Ectodermal cell (in vitro differentiated cells): ENCODE measurements around the gene MBTPS1.
"Not testable (repeated sequence)": the region's sequence is repeated elsewhere in the genome, so short reads cannot be mapped to it uniquely, and the experiment has no call there.

Source experiments
- H3K27ac ChIP-seq: 2 replicates; pipeline ENCODE4 v1.7.0; 2013; ENCODE audit warnings: mild to moderate bottlenecking, low read depth, low read length; ENCODE audit not compliant: insufficient read depth, poor library complexity, severe bottlenecking
- H3K27me3 ChIP-seq: 2 replicates; pipeline ENCODE4 v1.7.0; 2013; ENCODE audit warnings: mild to moderate bottlenecking, low read length; ENCODE audit not compliant: insufficient read depth, control insufficient read depth, poor library complexity, severe bottlenecking
- H3K36me3 ChIP-seq: one replicate; pipeline ENCODE4 v1.7.0; 2013; ENCODE audit warnings: low read length; ENCODE audit not compliant: control insufficient read depth, insufficient read depth
- H3K4me1 ChIP-seq: one replicate; pipeline ENCODE4 v1.7.0; 2013; ENCODE audit warnings: low read length; ENCODE audit not compliant: control insufficient read depth, insufficient read depth
- H3K4me3 ChIP-seq: 2 replicates; pipeline ENCODE4 v1.7.0; 2013; ENCODE audit warnings: low read depth, low read length, control low read depth; ENCODE audit not compliant: insufficient read depth
- H3K9me3 ChIP-seq: 2 replicates; pipeline ENCODE4 v1.7.0; 2013; ENCODE audit warnings: mild to moderate bottlenecking, low read length, moderate library complexity; ENCODE audit not compliant: control insufficient read depth
- WGBS, 2 experiments: methylation state at CpG; one replicate each; pipeline ENCODE4 v1.1.7; 2013; ENCODE audit warnings: missing lambda C conversion rate in 2 of 2; 5-methylcytosine and 5-hydroxymethylcytosine counted together

Gene MBTPS1

DNA sequence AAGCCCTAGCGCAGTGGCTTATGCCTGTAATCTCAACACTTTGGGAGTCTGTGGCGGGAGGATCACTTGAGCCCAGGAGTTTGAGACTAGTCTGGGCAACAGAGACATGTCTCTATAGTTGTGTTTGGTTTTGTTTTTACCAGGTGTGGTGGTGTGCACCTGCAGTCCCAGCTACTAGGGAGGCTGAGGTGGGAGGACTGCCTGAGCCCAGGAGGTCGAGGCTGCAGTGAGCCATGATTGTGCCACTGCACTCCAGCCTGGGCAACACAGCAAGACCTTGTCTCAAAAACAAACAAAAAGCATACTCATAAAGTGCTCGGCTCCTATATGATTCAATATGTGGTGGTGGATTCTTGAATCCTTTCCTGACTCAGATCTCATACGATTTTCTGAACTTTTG lies 1.6 kb upstream of the MBTPS1 start:
- peaks cover 10% of the 10 kb centered on the region for H3K36me3 ChIP-seq
- H3K4me1 ChIP-seq, H3K27me3 ChIP-seq, H3K27ac ChIP-seq, H3K9me3 ChIP-seq, H3K4me3 ChIP-seq: not testable (repeated sequence)
- 93 to 95% methylated on average over 5 of the region's 5 CpGs for WGBS, 2 experiments

DNA sequence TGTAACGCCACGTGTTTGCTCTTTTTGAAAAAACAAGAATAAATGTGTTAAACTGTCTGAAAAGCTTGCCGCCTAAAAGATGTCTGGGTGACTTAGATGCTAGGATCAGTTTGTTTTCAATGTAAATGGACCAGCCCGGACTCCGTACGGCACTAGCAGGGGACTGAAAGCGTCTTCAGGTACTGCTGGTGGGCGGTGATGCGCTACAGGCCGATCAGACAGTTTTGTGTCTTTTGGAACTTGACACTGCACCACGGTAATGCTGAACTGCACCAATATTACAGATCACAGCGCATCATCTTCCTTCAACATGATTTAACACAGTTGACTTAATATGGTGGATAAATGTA lies 727 bp upstream of the MBTPS1 start:
- H3K36me3 ChIP-seq, result peaks cover 3% of the 10 kb centered on the region
- WGBS, 2 experiments, result 8 to 14% methylated on average over 11 to 12 of the region's 12 CpGs
- no peak overlapping the region for H3K27ac ChIP-seq

DNA sequence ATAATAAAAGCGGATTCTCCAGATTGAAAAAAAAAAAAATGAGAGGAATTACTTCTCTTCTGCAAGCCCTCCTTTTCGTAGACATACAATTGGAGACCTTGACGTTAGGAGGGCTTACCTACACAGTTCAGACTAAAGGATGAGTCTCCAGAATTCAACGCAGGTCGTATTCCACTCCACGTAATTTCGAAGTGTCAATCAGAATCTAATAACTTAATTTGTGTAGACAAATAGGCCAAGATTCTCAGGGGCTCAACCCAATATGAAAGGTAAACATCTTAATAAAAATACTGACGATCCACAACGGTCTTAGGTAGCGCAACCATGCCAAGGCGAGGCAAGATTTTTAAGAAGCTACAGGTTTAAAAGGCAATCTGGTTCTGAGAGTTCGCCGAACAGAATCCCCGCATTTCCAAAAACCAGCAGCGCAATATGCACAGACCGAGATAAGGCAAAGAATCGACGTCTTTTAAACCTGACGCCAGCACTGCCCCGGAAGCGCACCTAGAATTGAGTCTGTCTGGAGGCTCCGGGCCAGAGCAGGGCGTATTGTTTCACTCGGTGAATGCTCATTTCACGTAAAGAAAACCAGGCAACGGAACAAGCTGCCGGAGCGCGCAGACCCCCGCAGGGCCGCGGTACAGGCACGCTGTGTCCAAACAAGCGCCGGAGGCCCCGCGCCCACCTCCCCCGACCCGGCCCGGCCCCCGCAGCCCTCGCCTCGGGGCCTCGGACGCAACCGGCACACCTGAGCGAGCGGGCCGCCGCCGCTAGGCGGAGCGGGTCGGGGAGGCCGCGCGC lies 623 bp downstream of the MBTPS1 start:
- WGBS, 2 experiments, result 2% methylated on average over 57 of the region's 57 CpGs
- peak overlapping the region; percentile 58 for H3K4me3 ChIP-seq
- no peaks in the 10 kb centered on the region for H3K4me1 ChIP-seq
- no peaks in the 10 kb centered on the region for H3K9me3 ChIP-seq
- peak overlapping the region; percentile 86 for H3K27ac ChIP-seq
- no peaks in the 10 kb centered on the region for H3K36me3 ChIP-seq
- no peaks in the 10 kb centered on the region for H3K27me3 ChIP-seq

More for the DNA sequence above, 727 bp upstream of the MBTPS1 start:
- H3K9me3 ChIP-seq, result no peaks in the 10 kb centered on the region
- H3K4me1 ChIP-seq, result no peaks in the 10 kb centered on the region
- peak overlapping the region; percentile 58 for H3K4me3 ChIP-seq
- no peaks in the 10 kb centered on the region for H3K27me3 ChIP-seq

DNA sequence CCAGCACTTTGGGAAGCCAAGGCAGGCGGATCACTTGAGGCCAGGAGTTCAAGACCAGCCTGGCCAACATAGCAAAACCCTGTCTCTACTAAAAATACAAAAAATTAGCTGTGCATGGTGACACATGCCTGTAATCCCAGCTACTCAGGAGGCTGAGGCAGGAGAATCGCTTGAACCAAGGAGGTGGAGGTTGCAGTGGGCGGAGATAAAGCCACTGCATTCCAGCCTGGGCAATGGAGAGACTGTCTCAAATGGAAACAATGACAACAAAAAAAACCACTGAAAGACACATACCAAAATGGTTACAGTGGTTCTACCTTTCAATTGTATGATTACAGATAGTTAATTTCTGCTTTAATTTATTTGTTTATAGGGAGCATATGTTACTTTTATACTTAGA lies 4.8 kb downstream of the MBTPS1 start:
- not testable (repeated sequence) for H3K27ac ChIP-seq, H3K9me3 ChIP-seq, H3K36me3 ChIP-seq, H3K4me3 ChIP-seq, H3K4me1 ChIP-seq, H3K27me3 ChIP-seq
- 80 to 89% methylated on average over 3 of the region's 3 CpGs for WGBS, 2 experiments

DNA sequence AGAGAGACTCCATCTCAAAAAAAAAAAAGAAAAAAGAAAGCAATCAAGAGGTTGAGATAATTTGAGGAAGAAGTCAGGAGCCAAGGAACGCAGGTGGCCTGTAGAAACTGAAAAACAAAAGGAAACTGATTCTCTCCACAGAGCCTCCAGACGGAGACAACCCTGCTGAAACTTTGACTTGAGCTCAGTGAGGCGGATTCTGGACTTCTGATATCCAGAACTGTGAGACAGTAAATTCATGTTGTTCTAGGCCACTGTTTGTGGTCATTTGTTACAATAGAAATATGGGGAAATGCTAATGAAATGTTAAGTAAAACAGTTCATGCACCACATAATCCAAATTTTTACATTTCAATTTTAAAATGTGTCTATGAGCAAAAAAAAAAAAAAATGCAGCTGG lies 5.2 kb downstream of the MBTPS1 start:
- Histone ChIP-seq H3K27ac (no peak overlapping the region), H3K4me1 (no peaks in the 10 kb centered on the region), H3K9me3 (no peaks in the 10 kb centered on the region), H3K27me3 (no peaks in the 10 kb centered on the region), H3K36me3 (no peaks in the 10 kb centered on the region), H3K4me3 (no peak overlapping the region)
- WGBS, 2 experiments, result 90 to 92% methylated on average over 3 of the region's 3 CpGs

DNA sequence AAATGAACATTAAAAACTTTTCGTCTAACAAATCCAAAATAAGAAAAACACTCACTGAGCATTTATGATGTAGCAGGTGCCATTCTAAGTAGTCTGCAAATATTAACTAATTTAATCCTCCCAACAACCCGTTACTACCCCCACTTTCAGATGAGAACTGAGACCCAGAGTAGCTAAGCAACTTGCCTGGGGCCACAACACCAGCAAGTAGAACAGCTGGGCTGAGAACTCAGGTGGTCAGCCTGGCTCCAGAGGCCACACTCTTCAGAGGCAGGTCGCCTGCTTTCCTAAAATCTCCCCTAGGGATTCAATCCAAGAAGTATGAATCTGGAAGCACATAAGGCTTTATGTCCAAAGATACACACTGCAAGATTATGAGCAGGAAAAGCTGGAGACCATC lies 6.2 kb downstream of the MBTPS1 start:
- Histone ChIP-seq H3K27me3 (no peaks in the 10 kb centered on the region), H3K36me3 (no peaks in the 10 kb centered on the region), H3K4me3 (no peak overlapping the region), H3K9me3 (no peaks in the 10 kb centered on the region), H3K4me1 (no peaks in the 10 kb centered on the region), H3K27ac (no peak overlapping the region)
- WGBS, 2 experiments, result 74 to 78% methylated on average over 3 of the region's 3 CpGs

DNA sequence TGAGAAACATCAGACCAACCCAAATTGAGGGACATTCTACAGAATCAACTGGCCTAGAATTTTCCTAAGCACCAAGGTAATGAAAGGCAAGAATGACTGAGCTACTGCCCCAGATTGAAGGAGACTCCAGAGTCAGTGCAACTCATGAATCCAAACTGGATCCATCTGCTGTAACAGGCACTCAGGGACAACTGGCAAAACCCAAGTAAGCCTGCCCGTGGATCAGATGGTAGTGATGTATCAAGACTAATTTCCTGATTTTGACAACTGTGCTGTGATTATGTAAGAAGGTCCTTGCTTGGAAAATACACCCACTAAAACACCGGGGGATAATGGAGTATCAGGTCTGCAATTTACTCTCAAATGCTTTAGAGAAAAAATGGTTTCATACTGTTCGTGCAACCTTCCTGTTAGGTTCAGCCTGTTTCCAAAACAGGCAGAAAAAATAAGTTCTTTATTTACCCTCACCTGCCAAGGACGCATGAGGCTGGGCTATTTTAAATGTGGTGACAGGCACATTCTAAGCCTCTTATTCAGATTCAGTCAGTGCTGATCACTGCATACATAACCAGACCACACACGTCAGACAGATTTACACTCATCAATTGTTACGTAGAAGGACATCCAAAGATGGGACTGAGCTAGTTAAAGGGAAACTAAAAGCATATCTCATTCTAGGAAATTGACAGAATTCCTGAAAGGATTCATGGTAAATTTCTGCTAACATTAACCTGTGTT lies 7.0 kb downstream of the MBTPS1 start:
- H3K36me3 ChIP-seq, result no peaks in the 10 kb centered on the region
- H3K27me3 ChIP-seq, result no peaks in the 10 kb centered on the region
- H3K27ac ChIP-seq, result no peak overlapping the region
- no peaks in the 10 kb centered on the region for H3K4me1 ChIP-seq
- no peak overlapping the region for H3K4me3 ChIP-seq
- WGBS, 2 experiments, result 93 to 94% methylated on average over 6 of the region's 6 CpGs
- no peaks in the 10 kb centered on the region for H3K9me3 ChIP-seq

DNA sequence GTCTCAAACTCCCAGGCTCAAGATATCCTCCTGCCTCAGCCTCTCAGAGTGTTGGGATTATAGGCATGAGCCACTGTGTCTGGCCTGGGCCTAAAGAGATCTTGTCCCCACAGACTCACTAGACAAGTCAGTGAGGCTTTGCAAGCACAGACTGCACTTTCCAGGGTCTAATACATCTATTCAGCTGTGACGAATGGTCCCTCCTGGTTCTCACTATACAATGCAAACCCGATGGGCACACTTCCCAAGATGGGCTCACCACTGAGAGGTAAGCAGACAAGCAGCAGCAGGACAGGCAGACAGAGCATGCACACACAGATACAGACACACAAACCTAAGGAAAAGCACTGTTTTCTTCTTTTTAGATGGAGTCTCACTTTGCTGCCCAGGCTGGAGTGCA lies 8.8 kb downstream of the MBTPS1 start:
- no peak overlapping the region for H3K4me3 ChIP-seq
- no peak overlapping the region for H3K27ac ChIP-seq
- 86% methylated on average over 2 of the region's 2 CpGs for WGBS, 2 experiments
- H3K4me1 ChIP-seq, result no peaks in the 10 kb centered on the region
- no peaks in the 10 kb centered on the region for H3K9me3 ChIP-seq
- H3K27me3 ChIP-seq, result no peaks in the 10 kb centered on the region
- no peaks in the 10 kb centered on the region for H3K36me3 ChIP-seq

DNA sequence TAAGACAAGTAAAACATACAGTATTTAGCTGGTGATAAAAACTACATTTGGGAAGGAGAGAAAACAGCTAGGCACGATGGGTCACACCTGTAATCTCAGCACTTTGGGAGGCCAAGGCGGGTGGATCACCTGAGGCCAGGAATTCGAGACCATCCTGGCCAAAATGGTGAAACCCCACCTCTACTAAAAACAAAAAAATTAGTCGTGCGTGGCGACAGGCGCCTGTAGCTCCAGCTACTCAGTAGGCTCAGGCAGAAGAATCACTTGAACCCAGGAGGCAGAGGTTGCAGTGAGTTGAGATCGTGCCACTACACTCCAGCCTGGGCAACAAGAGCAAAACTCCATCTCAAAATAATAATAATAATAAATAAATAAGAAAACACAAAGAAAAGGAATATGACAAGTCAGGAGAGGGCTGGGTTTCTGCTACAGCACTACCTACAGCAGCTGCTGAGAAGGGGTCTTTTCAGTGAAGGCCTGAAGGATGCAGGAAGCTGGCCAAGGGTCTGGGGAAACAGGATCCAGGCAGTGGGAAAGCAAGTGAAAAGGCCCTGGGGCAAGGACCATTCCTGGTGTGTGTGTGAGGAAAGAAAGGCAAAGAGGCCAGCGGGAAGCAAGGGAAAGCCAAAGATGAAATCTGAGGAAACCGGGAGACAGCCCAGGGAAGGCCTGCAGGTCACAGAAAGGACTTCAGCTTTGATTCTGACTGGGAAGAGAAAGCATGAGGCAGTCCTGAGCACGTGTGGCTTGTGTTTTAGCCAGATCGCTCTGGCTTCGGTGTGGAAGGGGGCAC lies 10.6 kb downstream of the MBTPS1 start:
- 86 to 91% methylated on average over 12 to 13 of the region's 13 CpGs for WGBS, 2 experiments
- H3K27me3 ChIP-seq, result no peaks in the 10 kb centered on the region
- no peaks in the 10 kb centered on the region for H3K4me1 ChIP-seq
- H3K4me3 ChIP-seq, result no peak overlapping the region
- H3K27ac ChIP-seq, result no peak overlapping the region
- H3K36me3 ChIP-seq, result peaks cover 4% of the 10 kb centered on the region
- no peaks in the 10 kb centered on the region for H3K9me3 ChIP-seq

DNA sequence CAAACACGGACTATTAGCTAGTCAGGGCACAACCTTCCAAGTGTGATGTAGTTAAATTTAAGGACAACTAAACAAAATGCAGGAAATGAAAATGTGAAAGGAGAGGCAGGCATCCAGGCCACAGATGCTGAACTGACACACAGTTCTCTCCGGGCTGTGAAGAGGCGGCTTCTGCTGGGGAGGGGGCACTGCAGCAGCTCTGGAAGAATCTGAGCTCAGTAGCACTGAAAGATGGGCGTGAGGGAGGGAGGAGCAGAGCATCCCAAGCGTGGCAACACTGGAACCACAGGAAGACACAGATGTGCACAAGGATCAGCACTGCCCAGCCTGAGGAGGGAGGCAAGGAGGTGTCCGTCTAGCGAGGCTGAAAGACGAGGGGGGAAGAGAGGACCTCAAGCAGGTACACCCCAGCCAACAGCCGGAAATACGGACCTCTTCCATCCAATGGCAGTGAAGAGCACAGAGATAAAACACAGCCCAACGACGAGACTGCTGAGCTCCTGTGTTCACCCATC lies 11.4 kb downstream of the MBTPS1 start:
- no peak overlapping the region for H3K4me3 ChIP-seq

More for the DNA sequence above, 11.4 kb downstream of the MBTPS1 start:
- H3K27ac ChIP-seq, result no peak overlapping the region
- H3K27me3 ChIP-seq, result no peaks in the 10 kb centered on the region
- WGBS, 2 experiments, result 84 to 87% methylated on average over 12 of the region's 12 CpGs
- H3K4me1 ChIP-seq, result no peaks in the 10 kb centered on the region
- peaks cover 4% of the 10 kb centered on the region for H3K36me3 ChIP-seq
- H3K9me3 ChIP-seq, result no peaks in the 10 kb centered on the region
